Vagina (tissue), 2 donors: ENCODE measurements around the gene OR4N2.

Source experiments
- POLR2A ChIP-seq, 2 donors: fragments of 450-650 bp; IDR thresholded peaks; one replicate each; pipeline ENCODE4 v1.6.1; 2017; ENCODE audit warnings: antibody characterized with exemption in 2 of 2, mild to moderate bottlenecking in 2 of 2, moderate library complexity in 2 of 2
- TF ChIP-seq, protein P1 (sequence below), 3 experiments: fragments of 450-650 bp in 2 of 3; fragments of 200-600 bp in 1 of 3; sonication (generic) in 1 of 3; IDR thresholded peaks; one replicate each; pipeline ENCODE4 v1.5.1; 2017 to 2019; ENCODE audit warnings: antibody characterized with exemption in 3 of 3, mild to moderate bottlenecking in 2 of 3, moderate library complexity in 2 of 3

DNA sequence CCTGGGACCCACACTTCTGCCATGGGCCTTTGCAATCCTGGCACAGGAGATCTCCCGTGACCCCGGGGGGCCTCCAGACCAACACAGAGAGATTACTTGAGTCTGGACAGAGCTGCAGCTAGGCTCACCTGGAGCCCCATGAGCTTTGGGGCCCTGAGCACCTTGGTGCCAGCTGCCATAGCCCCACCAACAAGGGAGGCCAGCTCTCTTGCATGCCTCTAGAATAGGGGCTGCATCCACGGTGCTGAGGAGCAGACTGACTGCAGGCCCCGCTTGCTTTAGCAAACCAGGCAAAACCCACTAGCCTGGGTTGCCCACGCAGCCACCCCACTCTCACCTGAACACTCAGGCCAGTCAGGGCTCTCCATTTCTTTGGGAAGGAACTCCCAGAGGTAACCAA is 3.7 kb upstream of the OR4N2 start:
- TF ChIP-seq, protein P1, sequence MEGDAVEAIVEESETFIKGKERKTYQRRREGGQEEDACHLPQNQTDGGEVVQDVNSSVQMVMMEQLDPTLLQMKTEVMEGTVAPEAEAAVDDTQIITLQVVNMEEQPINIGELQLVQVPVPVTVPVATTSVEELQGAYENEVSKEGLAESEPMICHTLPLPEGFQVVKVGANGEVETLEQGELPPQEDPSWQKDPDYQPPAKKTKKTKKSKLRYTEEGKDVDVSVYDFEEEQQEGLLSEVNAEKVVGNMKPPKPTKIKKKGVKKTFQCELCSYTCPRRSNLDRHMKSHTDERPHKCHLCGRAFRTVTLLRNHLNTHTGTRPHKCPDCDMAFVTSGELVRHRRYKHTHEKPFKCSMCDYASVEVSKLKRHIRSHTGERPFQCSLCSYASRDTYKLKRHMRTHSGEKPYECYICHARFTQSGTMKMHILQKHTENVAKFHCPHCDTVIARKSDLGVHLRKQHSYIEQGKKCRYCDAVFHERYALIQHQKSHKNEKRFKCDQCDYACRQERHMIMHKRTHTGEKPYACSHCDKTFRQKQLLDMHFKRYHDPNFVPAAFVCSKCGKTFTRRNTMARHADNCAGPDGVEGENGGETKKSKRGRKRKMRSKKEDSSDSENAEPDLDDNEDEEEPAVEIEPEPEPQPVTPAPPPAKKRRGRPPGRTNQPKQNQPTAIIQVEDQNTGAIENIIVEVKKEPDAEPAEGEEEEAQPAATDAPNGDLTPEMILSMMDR (IDR thresholded peaks at IDR 0.05) = no peak
- TF ChIP-seq POLR2A (IDR thresholded peaks at IDR 0.05) = no peak
